Measurements from ENCODE around the gene PARD6A. TPM values are rescaled to one million over a fixed set of nuclear protein-coding genes. Genes with fewer than 3 reads are reported as not detected.

The PARD6A gene
- total RNA-seq, 1 experiment from 2014 or later = 10.8 TPM

DNA sequence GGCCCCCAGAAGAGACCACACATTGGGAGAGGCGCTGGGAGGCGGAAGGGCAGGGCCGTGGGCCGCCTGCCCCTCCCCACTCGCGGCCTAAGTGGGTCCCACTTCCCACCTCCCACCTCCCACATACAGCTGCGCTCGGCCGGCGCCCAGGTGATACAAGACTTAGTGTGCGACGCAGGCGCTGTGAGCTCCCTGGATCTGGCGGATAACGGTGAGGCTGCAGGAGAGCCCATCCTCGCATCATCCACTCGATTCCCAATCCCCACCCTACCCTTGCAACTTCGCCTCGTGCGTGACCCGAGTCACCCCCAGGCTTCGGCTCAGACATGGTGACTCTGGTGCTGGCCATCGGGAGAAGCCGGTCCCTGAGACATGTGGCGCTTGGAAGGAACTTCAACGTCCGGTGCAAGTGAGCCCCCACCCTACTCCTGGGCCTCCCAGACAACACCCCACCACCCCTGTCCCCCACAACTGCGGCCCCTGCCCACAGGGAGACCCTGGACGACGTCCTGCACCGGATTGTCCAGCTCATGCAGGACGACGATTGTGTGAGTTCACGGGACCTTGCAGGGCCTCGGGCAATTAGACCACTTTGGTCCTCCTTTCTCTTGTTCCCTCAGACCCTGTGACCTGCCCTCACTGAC lies 11.9 kb upstream of the PARD6A start:
- ChIA-PET CTCF (interaction anchor here (0.6 kb wide), 1 partner anchor 126 kb away, joined by 9 read pairs; no protein-coding TSS in a partner anchor), POLR2A (no interaction called here)
- Histone ChIP-seq H3K36me3 (ENCODE audit: control insufficient read depth, insufficient read depth, low read length) (no peaks in the 10 kb centered on the region), H3K27ac (ENCODE audit: low read length) (no peak overlapping the region), H3K9me3 (ENCODE audit: control insufficient read depth, insufficient read depth, low read depth, low read length) (no peaks in the 10 kb centered on the region), H3K4me1 (ENCODE audit: control insufficient read depth, insufficient read depth, low read length) (no peaks in the 10 kb centered on the region), H3K4me3 (ENCODE audit: low read depth in 2 of 2, low read length in 2 of 2) (no peak overlapping the region), H3K27me3 (ENCODE audit: control insufficient read depth, insufficient read depth, low read length) (no peaks in the 10 kb centered on the region)
- TF ChIP-seq, protein P1, sequence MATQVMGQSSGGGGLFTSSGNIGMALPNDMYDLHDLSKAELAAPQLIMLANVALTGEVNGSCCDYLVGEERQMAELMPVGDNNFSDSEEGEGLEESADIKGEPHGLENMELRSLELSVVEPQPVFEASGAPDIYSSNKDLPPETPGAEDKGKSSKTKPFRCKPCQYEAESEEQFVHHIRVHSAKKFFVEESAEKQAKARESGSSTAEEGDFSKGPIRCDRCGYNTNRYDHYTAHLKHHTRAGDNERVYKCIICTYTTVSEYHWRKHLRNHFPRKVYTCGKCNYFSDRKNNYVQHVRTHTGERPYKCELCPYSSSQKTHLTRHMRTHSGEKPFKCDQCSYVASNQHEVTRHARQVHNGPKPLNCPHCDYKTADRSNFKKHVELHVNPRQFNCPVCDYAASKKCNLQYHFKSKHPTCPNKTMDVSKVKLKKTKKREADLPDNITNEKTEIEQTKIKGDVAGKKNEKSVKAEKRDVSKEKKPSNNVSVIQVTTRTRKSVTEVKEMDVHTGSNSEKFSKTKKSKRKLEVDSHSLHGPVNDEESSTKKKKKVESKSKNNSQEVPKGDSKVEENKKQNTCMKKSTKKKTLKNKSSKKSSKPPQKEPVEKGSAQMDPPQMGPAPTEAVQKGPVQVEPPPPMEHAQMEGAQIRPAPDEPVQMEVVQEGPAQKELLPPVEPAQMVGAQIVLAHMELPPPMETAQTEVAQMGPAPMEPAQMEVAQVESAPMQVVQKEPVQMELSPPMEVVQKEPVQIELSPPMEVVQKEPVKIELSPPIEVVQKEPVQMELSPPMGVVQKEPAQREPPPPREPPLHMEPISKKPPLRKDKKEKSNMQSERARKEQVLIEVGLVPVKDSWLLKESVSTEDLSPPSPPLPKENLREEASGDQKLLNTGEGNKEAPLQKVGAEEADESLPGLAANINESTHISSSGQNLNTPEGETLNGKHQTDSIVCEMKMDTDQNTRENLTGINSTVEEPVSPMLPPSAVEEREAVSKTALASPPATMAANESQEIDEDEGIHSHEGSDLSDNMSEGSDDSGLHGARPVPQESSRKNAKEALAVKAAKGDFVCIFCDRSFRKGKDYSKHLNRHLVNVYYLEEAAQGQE (IDR thresholded peaks at IDR 0.05; ENCODE audit: insufficient read depth in 1 of 2, low read depth in 2 of 2, low read length in 1 of 2) = no peak
- TF ChIP-seq, protein P2, sequence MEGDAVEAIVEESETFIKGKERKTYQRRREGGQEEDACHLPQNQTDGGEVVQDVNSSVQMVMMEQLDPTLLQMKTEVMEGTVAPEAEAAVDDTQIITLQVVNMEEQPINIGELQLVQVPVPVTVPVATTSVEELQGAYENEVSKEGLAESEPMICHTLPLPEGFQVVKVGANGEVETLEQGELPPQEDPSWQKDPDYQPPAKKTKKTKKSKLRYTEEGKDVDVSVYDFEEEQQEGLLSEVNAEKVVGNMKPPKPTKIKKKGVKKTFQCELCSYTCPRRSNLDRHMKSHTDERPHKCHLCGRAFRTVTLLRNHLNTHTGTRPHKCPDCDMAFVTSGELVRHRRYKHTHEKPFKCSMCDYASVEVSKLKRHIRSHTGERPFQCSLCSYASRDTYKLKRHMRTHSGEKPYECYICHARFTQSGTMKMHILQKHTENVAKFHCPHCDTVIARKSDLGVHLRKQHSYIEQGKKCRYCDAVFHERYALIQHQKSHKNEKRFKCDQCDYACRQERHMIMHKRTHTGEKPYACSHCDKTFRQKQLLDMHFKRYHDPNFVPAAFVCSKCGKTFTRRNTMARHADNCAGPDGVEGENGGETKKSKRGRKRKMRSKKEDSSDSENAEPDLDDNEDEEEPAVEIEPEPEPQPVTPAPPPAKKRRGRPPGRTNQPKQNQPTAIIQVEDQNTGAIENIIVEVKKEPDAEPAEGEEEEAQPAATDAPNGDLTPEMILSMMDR (IDR thresholded peaks at IDR 0.05) = no peak
- TF ChIP-seq SIN3A (IDR thresholded peaks at IDR 0.05; ENCODE audit: borderline replicate concordance, insufficient read depth, low read depth, low read length) (no peak), TCF7L2 (IDR thresholded peaks at IDR 0.05; ENCODE audit: low read depth, low read length) (no peak), POLR2AphosphoS5 (IDR thresholded peaks at IDR 0.05; ENCODE audit: low read depth, low read length) (no peak)
- BruUV-seq (replicated peaks) = no TSS peak
- intact Hi-C loops (cut with micrococcal nuclease; ENCODE audit: unreplicated experiment) = loop anchor here (10.0 kb wide), 1 partner anchor 104 kb away; no protein-coding TSS in a partner anchor
- no peak for ATAC-seq
- DNase-seq (ENCODE audit: low read depth, low spot score) = no peak
- in situ Hi-C loops (cut with HindIII; ENCODE audit: low pct_unique_long_range_greater_than_20kb, low sequenced_read_pairs) = no loop called here

DNA sequence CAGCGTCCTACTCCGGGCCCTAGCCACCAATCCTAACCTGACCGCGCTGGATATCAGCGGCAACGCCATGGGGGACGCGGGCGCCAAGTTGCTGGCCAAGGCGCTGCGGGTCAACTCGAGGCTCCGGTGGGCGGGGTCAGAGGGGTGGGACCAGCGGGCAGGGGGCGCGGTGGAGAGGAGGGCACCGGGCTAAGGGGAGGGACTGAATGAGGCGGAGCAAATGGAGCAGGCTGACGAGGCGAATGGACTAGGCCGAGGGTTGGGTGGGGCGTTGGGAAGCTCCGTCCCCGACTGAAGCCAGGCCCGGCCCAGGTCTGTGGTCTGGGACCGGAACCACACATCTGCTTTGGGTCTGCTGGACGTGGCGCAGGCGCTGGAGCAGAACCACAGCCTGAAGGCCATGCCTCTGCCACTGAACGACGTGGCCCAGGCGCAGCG lies 11.2 kb upstream of the PARD6A start:
- no TSS peak for BruUV-seq (replicated peaks)
- no peak overlapping the region for H3K27ac ChIP-seq (ENCODE audit: low read length)
- TF ChIP-seq SIN3A (IDR thresholded peaks at IDR 0.05; ENCODE audit: borderline replicate concordance, insufficient read depth, low read depth, low read length) = no peak
- TF ChIP-seq POLR2AphosphoS5 (IDR thresholded peaks at IDR 0.05; ENCODE audit: low read depth, low read length) = no peak
- ChIA-PET POLR2A (no interaction called here), CTCF (no interaction called here)
- H3K9me3 ChIP-seq (ENCODE audit: control insufficient read depth, insufficient read depth, low read depth, low read length) = no peaks in the 10 kb centered on the region
- H3K27me3 ChIP-seq (ENCODE audit: control insufficient read depth, insufficient read depth, low read length) = no peaks in the 10 kb centered on the region
- no peak for DNase-seq (ENCODE audit: low read depth, low spot score)
- H3K4me3 ChIP-seq (ENCODE audit: low read depth in 2 of 2, low read length in 2 of 2) = no peak overlapping the region
- no peak for ATAC-seq
- in situ Hi-C loops (cut with HindIII; ENCODE audit: low pct_unique_long_range_greater_than_20kb, low sequenced_read_pairs) (no loop called here), intact Hi-C loops (cut with micrococcal nuclease; ENCODE audit: unreplicated experiment) (loop anchor here (10.0 kb wide), 1 partner anchor 105 kb away; no protein-coding TSS in a partner anchor)
- H3K4me1 ChIP-seq (ENCODE audit: control insufficient read depth, insufficient read depth, low read length) = no peaks in the 10 kb centered on the region
- no peaks in the 10 kb centered on the region for H3K36me3 ChIP-seq (ENCODE audit: control insufficient read depth, insufficient read depth, low read length)

DNA sequence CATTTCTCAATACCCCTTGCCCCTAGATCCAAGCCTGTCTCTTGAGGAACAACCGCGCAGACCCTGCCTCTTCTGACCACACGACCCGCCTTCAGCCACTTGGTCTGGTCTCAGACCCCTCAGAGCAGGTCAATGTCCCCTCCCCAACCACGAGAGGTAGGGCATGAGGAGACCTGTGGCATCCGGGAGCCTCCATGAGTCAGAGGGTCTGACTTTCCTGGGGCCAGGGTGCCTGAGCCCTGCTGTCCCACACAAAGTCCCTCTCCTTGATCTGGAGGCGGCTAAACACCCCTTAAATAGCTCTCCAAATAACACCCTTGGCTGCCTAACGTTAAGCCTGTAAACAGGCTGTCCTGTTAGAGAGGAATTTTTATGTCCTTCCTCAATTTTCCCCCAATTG lies 10.7 kb upstream of the PARD6A start:
- H3K4me3 ChIP-seq (ENCODE audit: low read depth in 2 of 2, low read length in 2 of 2) = no peak overlapping the region
- H3K27ac ChIP-seq (ENCODE audit: low read length) = no peak overlapping the region
- BruUV-seq (replicated peaks) = no TSS peak
- no peaks in the 10 kb centered on the region for H3K4me1 ChIP-seq (ENCODE audit: control insufficient read depth, insufficient read depth, low read length)
- ChIA-PET POLR2A (no interaction called here), CTCF (no interaction called here)
- no peaks in the 10 kb centered on the region for H3K9me3 ChIP-seq (ENCODE audit: control insufficient read depth, insufficient read depth, low read depth, low read length)
- H3K36me3 ChIP-seq (ENCODE audit: control insufficient read depth, insufficient read depth, low read length) = no peaks in the 10 kb centered on the region
- TF ChIP-seq, protein P1 (IDR thresholded peaks at IDR 0.05; ENCODE audit: insufficient read depth in 1 of 2, low read depth in 2 of 2, low read length in 1 of 2) = no peak
- TF ChIP-seq POLR2AphosphoS5 (IDR thresholded peaks at IDR 0.05; ENCODE audit: low read depth, low read length) (no peak), TCF7L2 (IDR thresholded peaks at IDR 0.05; ENCODE audit: low read depth, low read length) (no peak), SIN3A (IDR thresholded peaks at IDR 0.05; ENCODE audit: borderline replicate concordance, insufficient read depth, low read depth, low read length) (no peak)
- TF ChIP-seq, protein P2 (IDR thresholded peaks at IDR 0.05) = no peak
- no peaks in the 10 kb centered on the region for H3K27me3 ChIP-seq (ENCODE audit: control insufficient read depth, insufficient read depth, low read length)
- intact Hi-C loops (cut with micrococcal nuclease; ENCODE audit: unreplicated experiment) (no loop called here), in situ Hi-C loops (cut with HindIII; ENCODE audit: low pct_unique_long_range_greater_than_20kb, low sequenced_read_pairs) (no loop called here)
- ATAC-seq = no peak
- DNase-seq (ENCODE audit: low read depth, low spot score) = no peak
